ENCODE measurements around the gene PDE4B.

PDE4B gene

DNA sequence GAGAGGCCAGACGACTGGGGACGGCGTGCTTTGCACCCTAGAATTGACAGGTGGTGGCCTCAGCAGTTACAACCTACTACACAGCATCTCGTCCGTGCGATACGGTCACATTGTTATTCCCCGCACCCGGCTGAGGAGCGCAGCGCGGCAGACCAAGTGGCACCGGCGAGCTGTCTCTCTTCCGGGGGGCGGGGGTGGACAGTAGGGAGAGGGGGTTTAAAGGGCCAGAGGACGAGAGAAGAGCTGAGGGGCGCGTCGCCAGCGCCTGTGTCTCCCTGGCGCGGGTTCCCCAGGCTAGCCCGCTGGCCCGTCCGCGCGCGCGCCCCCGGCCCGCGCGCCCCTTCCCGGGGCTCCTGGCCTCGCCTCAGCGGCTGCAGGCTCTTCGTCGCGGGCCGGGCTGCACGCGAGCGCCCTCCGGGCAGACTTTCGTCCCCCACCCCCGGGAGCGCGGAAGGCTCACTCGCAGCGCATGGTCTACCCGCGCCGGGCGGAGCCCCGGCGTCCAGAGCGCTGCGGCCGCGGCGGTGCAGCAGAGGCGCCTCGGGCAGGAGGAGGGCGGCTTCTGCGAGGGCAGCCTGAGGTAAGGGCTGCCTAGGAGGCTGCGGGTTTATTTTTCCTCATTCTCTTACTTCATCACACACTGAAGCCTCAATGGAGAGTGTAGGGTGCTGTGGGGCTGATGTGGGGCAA is at the start of gene PDE4B:
TSS of gene PDE4B (plus strand) at position 227 of the 690 bp plus-strand sequence.
- DNase-seq (ENCODE audit: low read depth in 2 of 3, low spot score in 1 of 3), result no peak

DNA sequence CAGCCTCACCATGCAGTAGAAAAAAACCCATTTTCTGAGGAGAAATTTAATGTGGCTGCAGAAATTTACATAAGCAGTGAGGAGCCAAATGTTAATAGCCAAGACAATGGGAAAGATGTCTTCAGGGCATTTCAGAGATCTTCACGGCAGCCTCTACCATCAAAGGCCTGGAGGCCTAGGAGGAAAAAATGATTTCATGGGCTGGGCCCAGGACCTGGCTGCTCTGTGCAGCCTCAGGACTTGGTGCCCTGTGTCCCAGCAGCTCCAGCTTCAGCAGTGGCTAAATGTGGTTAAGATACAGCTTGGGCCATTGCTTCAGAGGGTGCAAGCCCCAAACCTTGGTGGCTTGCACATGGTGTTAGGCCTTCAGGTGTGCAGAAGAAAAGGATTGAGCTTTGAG is 48.0 kb upstream of the PDE4B start:
- no peak for DNase-seq (ENCODE audit: low read depth in 2 of 3, low spot score in 1 of 3)

DNA sequence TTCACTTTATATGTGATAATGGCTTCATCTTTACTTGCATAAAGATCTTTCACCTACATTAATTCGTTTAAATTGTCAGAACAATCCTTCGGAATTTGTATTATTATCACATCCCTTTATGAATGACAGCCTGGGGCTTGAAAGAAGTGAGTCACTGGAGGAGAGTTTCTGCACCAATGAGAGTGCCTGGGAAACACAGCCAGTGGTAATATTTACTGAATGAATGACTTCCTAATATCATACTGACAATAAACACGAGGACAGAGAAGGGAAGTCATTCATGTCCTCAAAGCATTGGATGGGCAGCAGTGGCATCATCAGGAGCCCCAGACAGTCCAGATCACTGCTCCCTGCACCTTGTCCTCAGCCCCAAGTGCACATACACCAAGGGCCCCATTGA is 40.7 kb upstream of the PDE4B start:
- no peak for DNase-seq (ENCODE audit: low read depth in 2 of 3, low spot score in 1 of 3)

DNA sequence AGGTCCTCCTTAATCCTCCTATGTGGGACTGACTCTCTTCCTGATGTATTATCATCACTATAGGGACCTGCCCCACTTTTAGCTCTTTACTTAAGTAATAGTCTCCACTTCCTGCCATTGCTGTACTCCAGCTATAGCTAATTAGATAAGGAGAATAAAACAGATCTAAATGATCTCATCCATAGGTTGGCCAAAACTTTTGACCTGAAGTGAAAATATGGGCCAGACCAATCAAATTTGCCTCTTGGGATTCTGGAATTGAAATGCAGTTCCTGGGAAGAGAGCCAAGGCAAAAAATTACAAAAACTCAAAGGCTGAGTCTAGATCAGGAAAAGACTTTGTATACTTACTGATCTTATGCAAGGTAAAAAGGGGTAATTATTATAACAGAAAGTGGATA is 36.1 kb upstream of the PDE4B start:
- DNase-seq (ENCODE audit: low read depth in 2 of 3, low spot score in 1 of 3), result no peak

DNA sequence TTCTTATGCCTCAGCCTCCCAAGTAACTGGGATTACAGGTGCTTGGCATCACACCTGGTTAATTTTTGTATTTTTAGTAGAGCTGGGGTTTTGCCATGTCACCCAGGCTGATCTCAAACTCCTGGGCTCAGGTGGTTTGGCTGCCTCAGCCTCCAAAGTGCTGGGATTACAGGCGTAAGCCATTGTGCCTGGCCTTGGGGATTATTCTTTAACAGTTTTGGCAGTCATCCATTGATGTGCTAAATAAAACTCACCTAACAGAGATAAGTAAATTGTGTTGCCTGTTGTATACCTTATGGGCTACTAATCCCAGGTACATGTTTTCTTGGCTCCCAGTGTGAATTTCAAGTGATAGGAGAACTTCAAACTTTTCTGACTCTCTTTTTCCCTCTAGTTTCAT is 35.2 kb upstream of the PDE4B start:
- DNase-seq (ENCODE audit: low read depth in 2 of 3, low spot score in 1 of 3), result no peak

DNA sequence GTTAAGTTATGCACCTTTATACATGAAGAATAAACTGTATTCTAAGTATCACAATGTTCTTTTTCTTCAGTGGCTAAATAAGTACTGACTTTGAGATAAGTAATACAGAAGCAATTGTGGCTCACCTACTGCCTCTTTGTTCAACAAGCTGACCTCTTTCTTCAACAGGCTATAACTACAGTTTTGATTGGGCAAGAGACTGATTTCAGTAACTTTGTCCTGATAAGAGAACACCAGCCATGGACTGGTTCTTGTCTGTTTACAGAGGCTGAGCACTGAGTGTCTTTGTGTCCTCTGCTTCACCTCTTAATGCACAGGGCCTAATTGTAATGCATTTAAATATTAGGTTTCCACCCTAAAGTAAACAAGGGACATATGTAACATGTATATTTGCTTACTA is 34.6 kb upstream of the PDE4B start:
- no peak for DNase-seq (ENCODE audit: low read depth in 2 of 3, low spot score in 1 of 3)

DNA sequence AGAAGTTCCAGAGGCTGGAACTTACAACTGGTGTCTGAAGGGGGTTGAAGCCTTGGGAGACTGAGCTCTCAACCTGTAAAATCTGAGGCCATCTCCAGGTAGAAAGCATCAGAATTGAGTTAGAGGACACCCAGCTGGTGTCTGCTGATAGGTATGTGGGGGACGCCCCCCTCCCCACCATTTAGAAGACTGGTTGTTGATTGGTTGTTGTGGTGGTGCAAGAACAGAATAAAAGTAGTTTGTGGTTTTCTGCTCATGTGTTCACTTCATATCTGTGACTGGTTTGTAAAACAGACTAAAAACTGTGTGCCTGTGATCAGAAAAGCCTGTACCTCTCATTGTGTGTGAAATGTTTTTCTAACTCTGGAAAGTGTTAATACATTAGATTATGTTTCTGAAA is 33.2 kb upstream of the PDE4B start:
- DNase-seq (ENCODE audit: low read depth in 2 of 3, low spot score in 1 of 3), result no peak

DNA sequence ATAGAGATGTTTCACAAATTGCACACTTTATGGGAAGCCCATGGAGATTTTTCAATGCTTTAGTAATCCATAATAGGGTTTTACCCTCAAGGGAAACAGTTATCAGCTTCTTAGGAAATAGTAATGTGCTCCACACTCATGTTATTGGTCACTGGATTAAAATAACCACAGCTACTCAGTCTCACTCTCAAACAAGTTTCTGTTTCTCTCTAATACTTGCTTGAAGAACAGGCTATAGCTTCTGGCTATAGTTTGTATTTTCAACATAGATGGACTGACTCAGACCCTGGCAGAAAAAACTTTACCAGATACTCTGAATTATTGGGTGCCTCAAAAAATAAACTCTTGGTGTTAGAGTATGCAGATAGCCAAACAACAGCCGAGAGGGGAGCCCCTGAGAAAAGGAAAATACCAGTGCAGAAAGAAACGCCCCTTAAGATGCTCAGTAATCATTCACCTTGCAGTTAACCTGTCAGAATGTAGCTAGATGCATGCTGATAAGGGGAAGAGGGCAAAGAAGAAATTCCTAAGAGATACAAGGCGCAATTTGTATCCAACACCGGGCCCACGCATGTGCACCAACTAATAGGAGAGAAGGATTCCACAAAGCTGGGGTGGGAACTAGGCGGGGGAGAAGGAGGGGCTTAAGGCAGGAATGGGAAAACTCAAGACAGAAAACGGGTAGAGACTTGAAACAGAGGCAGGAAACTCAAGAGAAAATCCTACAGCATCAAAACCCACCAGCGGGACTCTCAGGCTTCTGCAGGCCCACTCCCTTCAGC is 30.4 kb upstream of the PDE4B start:
- no peak for DNase-seq (ENCODE audit: low read depth in 2 of 3, low spot score in 1 of 3)

DNA sequence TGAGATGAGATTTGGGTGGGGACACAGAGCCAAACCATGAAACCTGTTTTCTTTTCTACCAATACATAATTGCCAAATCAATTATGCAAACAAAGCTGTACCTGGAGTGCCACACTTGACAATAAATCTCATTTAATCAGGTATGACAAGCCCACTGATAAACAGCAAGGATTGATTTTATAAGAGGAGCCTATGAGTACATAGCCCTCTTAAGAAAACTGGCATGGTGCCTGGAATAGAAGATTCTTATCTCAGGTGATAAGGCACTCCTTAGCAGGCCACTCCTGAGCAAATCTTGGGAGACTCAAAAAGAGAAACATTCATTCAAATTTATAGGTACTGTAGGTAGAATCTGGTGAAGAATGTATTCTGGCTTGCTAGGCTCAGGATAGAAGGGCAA is 28.6 kb upstream of the PDE4B start:
- no peak for DNase-seq (ENCODE audit: low read depth in 2 of 3, low spot score in 1 of 3)

DNA sequence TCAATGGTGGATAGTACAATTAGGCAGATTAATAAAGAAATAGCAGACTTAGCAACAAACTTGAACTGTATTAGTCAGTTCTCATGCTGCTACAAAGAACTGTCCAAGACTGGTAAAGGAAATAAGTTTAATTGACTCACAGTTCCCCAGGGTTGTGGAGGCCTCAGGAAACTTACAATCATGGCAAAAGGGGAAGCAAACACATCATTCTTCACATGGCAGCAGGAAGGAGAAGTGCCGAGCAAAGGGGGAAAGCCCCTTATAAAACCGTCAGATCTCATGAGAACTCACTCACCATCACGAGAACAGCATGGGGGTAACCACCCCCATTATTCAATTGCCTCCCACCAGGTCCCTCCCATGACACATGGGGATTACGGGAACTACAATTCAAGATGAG is 27.1 kb upstream of the PDE4B start:
- DNase-seq (ENCODE audit: low read depth in 2 of 3, low spot score in 1 of 3), result no peak

DNA sequence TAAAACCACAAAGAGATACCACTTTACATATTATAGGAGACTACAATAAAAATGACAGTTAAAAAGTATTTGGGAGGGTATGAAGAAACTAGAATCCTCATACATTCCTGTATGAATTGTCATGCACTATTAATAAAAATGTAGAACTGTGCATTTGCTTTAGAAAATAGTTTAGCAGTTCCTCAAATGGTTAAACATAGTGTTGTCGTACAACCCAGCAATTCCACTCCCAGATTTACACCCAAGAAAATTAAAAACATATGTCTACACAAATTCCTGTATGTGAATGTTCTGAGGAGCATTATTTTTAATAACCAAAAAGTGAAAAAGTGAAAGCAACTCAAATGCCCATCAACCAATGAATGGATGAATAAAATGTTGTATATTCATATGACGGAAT is 23.1 kb upstream of the PDE4B start:
- DNase-seq (ENCODE audit: low read depth in 2 of 3, low spot score in 1 of 3), result no peak

DNA sequence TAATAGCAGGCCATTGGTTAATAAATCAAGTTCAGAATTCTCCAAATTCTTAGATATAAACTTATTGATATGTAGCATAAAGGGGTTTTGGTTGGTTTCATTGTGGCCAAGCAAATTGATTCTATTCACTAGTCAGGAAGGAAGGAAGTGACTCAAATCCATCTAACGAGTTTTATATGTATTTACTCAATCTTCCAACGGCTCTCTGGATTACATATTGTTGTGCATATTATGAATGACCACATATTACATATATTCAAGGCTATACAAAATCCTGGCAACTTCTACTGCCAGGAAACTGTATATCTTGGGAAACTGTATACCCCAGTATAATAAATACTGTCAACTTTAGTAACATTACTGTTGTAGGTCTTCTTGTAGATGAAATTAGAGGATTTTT is 20.1 kb upstream of the PDE4B start:
- no peak for DNase-seq (ENCODE audit: low read depth in 2 of 3, low spot score in 1 of 3)

DNA sequence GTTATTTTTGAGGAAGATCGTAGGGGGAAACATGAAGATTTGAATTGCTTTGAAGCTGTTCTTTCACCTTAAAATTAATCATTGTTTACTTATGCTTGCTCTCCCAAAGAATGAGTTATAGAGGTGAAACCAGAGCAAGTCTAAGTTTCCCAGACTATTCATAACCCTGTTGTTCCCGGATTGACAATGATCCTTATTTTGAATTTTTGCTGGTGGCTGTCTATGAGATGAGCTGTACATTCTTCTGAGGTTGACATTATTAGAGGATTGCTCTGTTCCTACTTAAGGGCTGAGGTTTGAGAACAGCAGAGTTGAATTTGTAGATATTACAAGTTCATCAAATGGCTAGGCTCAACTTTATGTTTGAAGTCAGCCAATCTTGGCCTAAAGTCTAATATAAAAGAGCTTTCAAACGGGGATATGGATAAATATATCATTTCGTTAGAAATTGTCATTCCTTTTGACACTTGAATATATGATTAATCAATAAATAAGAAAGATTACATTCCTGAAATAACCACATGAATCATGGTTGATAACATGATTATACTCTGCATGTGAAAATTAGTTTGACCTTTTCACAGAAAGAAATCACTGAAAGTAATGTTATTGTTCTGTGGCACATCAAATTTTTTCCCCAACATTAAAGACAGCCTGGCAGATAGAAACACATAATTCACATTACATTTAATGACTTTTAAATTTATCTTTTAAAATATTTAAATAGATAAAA is 19.1 kb upstream of the PDE4B start:
- no peak for DNase-seq (ENCODE audit: low read depth in 2 of 3, low spot score in 1 of 3)

DNA sequence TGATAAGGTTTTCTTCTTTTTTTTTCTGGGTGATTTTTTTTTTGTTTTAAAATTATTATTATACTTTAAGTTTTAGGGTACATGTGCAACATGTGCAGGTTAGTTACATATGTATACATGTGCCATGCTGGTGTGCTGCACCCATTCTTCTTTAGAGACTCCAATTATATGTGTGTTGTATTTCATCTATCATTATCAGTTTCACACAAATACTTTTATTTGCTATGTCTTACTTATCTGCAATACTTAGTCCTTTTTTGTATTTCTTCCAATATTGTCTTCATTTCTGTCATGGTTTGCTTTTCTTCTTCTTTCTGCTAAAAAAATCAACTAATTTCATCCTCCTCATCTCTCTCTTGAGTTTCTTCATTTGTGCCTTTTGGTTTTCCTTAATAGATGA is 3.9 kb upstream of the PDE4B start:
- no peak for DNase-seq (ENCODE audit: low read depth in 2 of 3, low spot score in 1 of 3)

DNA sequence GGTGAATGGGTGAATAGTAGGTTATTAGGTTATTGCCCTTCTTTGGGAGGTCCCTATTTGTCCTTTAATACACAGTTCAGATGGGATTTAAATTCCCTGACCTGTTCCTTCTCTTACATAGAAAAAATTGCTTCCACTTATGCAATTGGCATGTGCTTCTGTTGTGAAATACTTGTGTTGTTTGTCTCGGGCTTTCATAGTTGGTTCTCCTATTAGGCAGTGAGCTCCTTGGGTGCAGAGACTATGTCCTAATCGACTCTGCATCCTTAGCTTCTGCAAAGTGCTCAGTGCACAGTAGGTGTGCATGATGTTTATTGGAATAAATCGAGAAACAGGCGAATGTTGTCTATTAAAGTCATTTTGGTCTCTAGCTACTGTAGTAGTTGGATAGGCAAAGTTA is 1.3 kb upstream of the PDE4B start:
- no peak for DNase-seq (ENCODE audit: low read depth in 2 of 3, low spot score in 1 of 3)

DNA sequence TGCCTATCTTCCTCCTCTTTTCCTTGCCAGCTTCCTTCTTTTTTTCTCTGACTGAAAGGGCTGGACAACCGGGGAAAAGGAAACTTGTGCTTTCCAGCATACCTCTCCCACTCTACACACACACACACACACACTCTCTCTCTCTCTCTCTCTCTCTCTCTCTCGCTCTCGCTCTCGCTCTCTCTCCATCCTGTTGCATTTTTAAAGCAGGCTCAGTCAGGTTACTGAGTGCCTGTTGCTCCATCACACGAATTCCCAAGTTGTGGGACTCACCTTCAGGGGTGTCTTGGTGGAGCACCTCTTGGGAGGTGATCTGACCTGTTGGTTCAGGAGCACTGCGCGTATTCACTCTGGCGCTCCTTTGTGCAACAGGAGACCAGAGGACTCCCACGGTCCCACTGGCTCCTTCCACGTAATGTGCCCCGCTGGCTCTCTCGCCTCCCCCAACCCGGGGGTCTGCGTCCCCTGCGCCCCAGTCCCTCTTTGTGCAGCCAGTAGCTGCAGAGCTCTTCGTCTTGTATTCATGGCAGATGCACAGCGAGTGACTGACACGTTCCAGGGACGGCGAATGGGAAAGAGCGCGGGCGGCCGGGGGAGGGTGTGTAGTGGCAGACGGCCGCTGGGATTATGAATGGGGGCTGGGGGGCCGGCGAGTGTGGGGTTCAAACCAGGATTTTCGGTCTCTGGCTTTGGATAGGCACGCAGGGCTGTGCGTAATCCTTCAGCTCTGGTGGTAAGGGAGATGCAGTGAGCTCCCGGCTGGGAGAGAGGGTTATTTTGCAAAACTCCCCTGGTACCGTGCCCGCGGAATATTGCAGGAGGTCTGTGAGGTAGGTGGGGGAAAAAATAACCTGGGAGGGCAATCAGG is 660 bp upstream of the PDE4B start:
- DNase-seq (ENCODE audit: low read depth in 2 of 3, low spot score in 1 of 3), result no peak

DNA sequence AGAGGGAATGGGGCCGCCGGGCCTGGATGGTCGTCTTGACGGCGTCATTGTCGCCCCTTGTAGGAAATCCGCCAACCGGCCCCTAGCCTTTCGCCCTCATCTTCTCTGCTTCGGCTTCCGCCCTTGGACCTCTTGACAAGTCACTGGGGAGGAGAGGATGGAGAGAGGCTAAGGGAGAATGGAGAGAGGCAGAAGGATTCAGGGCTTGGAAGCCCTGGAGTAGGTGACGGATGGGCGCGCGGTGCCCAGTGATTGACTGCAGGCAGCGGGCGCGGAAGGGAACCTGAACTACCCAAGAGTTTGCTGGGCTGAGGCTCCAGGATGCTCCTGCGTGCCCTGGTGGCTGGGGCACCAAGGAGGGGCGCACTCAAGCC is 651 bp downstream of the PDE4B start:
- DNase-seq (ENCODE audit: low read depth in 2 of 3, low spot score in 1 of 3), result no peak

DNA sequence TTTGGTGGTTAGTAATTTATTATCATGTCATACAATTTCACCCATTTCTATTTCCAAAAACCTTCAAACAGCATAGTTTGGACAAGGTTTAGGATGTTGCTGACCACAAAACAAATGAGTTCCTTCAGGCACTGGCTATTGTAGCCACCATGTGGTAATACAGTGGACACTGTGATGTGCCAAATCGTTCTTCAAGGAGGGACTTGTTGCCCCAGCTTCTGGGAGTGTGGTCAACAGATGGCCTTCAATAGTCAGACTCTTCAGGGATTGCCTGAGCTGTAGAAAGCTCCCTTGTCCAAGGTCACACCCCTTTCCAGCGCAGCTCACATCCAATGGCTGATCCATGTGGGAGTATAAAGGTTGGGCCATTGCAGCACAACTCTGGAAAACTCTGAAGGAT is 2.6 kb downstream of the PDE4B start:
- no peak for DNase-seq (ENCODE audit: low read depth in 2 of 3, low spot score in 1 of 3)

DNA sequence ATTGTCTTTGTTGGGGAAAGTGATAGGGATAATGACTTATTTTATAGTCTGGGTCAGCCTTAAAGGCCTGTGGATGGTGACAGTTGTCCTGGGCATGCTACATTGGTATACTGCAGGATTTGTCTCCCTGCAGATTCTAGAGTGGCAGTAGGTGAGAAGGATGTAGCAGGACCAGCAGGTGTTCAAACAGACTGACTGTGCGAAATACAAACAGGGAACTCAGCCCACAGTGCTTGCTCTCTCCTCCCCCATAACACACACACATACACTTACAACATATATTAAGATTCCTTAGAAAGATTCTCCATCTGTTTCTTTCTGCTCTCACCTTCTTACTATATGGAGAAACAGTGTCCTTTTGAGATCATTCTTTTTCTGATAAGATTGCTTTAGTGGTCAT is 6.9 kb downstream of the PDE4B start:
- no peak for DNase-seq (ENCODE audit: low read depth in 2 of 3, low spot score in 1 of 3)

DNA sequence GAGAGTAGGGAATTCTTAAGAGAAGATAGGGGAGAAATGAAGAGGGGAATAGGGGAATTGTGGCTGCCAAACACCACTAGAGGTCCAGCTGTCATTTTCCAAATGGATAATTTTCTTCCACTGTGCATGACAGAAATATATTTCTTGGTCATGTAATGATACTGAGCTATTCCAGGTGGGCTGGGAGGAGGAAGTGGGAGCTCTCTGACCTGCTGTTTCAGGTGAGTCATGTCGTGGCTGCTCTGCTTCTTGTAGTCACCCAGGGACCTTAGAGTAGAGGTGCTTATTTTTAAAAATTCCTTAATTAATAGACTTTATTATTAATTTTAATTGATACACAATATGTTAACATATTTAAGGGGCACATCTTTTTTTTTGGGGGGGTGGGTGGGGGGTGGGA is 11.9 kb downstream of the PDE4B start:
- no peak for DNase-seq (ENCODE audit: low read depth in 2 of 3, low spot score in 1 of 3)

DNA sequence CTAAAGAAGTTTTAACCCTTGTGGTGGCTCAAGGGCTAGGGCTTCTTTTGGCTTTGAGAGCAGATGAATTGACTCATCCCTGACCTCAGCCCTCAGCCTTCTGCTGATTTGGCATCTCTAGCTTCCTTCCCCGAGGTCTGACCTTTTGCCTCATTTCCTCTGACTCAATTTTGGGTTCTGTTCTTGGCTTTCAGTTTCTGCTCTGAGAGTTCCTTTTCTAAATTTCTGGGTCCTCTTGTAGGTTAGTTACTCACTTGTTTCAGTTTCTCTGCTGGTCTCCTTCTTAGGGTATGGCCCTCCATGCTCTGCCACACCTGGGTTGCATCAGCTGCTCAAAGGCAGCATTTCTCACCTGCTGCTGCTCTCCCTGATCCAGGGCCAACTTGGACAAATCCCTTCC is 19.4 kb downstream of the PDE4B start:
- peak; percentile 43 to 62 (median 52) for DNase-seq (ENCODE audit: low read depth in 2 of 3, low spot score in 1 of 3)

Measured in stimulated activated CD4-positive, alpha-beta T cell treated with anti-CD3 and anti-CD28 coated beads, Interleukin-12 subunit alpha, Interleukin-12 subunit beta, amount 100 ng/mL, for 48 hours (primary cell).